Endothelial cell of umbilical vein (primary cell): ENCODE measurements around the gene CCSER1.

ENCODE experiments used
- CTCF ChIP-seq, 2 donors: IDR thresholded peaks; 1 replicate in 1 of 2; 2 replicates in 1 of 2; pipeline ENCODE4 v1.5.1; 2011; ENCODE audit warnings: low read length in 2 of 2, mild to moderate bottlenecking in 2 of 2, moderate library complexity in 2 of 2, control low read depth in 1 of 2, inconsistent platforms in 1 of 2, low read depth in 1 of 2; ENCODE audit not compliant: insufficient read depth in 1 of 2; ENCODE audit errors: extremely low read depth in 1 of 2
- EZH2 ChIP-seq: IDR thresholded peaks from 2 replicates; pipeline ENCODE4 v1.6.1; 2012; ENCODE audit warnings: borderline replicate concordance, low read depth, mild to moderate bottlenecking, moderate library complexity, low read length, inconsistent platforms; ENCODE audit not compliant: severe bottlenecking
- FOS ChIP-seq: IDR thresholded peaks from 2 replicates; pipeline ENCODE4 v1.6.1; 2011; ENCODE audit warnings: mild to moderate bottlenecking, low read length, moderate library complexity, borderline replicate concordance; ENCODE audit not compliant: insufficient read depth
- JUN ChIP-seq: IDR thresholded peaks from 2 replicates; pipeline ENCODE4 v1.6.1; 2011; ENCODE audit warnings: borderline replicate concordance, low read depth; ENCODE audit not compliant: insufficient read length, insufficient read depth
- MAX ChIP-seq: IDR thresholded peaks from 2 replicates; pipeline ENCODE4 v1.6.1; 2011; ENCODE audit not compliant: insufficient read depth, insufficient read length
- MYC ChIP-seq: IDR thresholded peaks from one replicate; pipeline ENCODE4 v1.6.1; 2011; ENCODE audit warnings: mild to moderate bottlenecking, low read depth, low read length
- POLR2A ChIP-seq: IDR thresholded peaks from 2 replicates; pipeline ENCODE4 v1.6.1; 2012; ENCODE audit warnings: low read depth, mild to moderate bottlenecking, control low read depth, low read length
- POLR2AphosphoS5 ChIP-seq: IDR thresholded peaks from 2 replicates; pipeline ENCODE4 v1.6.1; 2012; ENCODE audit warnings: low read depth, mild to moderate bottlenecking, control low read depth, low read length, moderate library complexity; ENCODE audit not compliant: insufficient read depth

GRCh38 chr4:90476019-90476418 lies 348.8 kb downstream of the CCSER1 start:
- TF ChIP-seq MAX (no peak), CTCF (IDR thresholded peaks at IDR 0.05; ENCODE audit: extremely low read depth in 1 of 2, insufficient read depth in 1 of 2, low read depth in 1 of 2, low read length in 2 of 2) (no peak), JUN (no peak), EZH2 (no peak), POLR2A (no peak), POLR2AphosphoS5 (no peak), MYC (no peak), FOS (no peak)
